Left ventricle myocardium inferior (tissue), 1 donor: ENCODE data around the gene IL32. TPM values are rescaled to one million over a fixed set of nuclear protein-coding genes. Genes with fewer than 3 reads are reported as not detected.
A peak's percentile ranks its signal among the peaks of the same experiment; 100 is the strongest.

Experiments used
- DNase-seq: peaks from one replicate; pipeline ENCODE4 v3.0.0-alpha.2; 2020
- H3K27ac ChIP-seq: fragments of 200-600 bp; replicated peaks from 2 replicates; pipeline ENCODE4 v1.8.0; 2021
- H3K27me3 ChIP-seq: fragments of 200-600 bp; 2 replicates; pipeline ENCODE4 v1.8.0; 2021; ENCODE audit warnings: low read depth
- H3K36me3 ChIP-seq: fragments of 200-600 bp; 2 replicates; pipeline ENCODE4 v1.8.0; 2021
- H3K4me1 ChIP-seq: fragments of 200-600 bp; 2 replicates; pipeline ENCODE4 v1.8.0; 2021
- H3K4me3 ChIP-seq: fragments of 200-600 bp; 2 replicates; pipeline ENCODE4 v1.8.0; 2021; ENCODE audit warnings: mild to moderate bottlenecking, moderate library complexity
- H3K9me3 ChIP-seq: fragments of 200-600 bp; replicated peaks from 2 replicates; pipeline ENCODE4 v1.8.0; 2021
- intact Hi-C: fragments of 100-400 bp; cut with micrococcal nuclease; formaldehyde crosslinking; loops from one replicate; pipeline ENCODE4 v1.11.0; 2022
- total RNA-seq: library from RNA; stranded (reverse); fragmentation: NEBNext Ultra II Directional; extraction: Animal tissue kit (Norgen Biotek cat#: 25700); gene quantifications from one replicate; pipeline ENCODE4 v1.2.1, GENCODE V29; 2021
- TF ChIP-seq, protein P1 (sequence below): fragments of 200-600 bp; IDR thresholded peaks from 2 replicates; pipeline ENCODE4 v1.8.0; 2021; ENCODE audit warnings: antibody characterized with exemption, mild to moderate bottlenecking, borderline replicate concordance
- donor health status: DM: no; HTN: yes; CAD: no; lungs with severe emphysema.

The IL32 gene
- total RNA-seq, 1 donor from 2014 or later = 36.3 TPM

- intact Hi-C loops = no loop called here
- no peak for DNase-seq
These were observed 33.3 kb downstream of the IL32 start, which contains the start of gene ZSCAN10 for GRCh38 chr16:3098459-3099394. ZSCAN10 (minus strand) TSS chr16:3099294; CDS start chr16:3092937, 6,357 bp downstream.

GRCh38 chr16:3099395-3099731, 33.9 kb downstream of the IL32 start:
- no peak overlapping the region for H3K4me3 ChIP-seq
- peaks cover 31% of the 10 kb centered on the region for H3K4me1 ChIP-seq
- intact Hi-C loops = no loop called here
- DNase-seq = no peak
- peaks cover 11% of the 10 kb centered on the region for H3K27me3 ChIP-seq
- H3K9me3 ChIP-seq = no peaks in the 10 kb centered on the region
- no peaks in the 10 kb centered on the region for H3K36me3 ChIP-seq
- peak overlapping the region; percentile 56 for H3K27ac ChIP-seq
- TF ChIP-seq, protein P1, sequence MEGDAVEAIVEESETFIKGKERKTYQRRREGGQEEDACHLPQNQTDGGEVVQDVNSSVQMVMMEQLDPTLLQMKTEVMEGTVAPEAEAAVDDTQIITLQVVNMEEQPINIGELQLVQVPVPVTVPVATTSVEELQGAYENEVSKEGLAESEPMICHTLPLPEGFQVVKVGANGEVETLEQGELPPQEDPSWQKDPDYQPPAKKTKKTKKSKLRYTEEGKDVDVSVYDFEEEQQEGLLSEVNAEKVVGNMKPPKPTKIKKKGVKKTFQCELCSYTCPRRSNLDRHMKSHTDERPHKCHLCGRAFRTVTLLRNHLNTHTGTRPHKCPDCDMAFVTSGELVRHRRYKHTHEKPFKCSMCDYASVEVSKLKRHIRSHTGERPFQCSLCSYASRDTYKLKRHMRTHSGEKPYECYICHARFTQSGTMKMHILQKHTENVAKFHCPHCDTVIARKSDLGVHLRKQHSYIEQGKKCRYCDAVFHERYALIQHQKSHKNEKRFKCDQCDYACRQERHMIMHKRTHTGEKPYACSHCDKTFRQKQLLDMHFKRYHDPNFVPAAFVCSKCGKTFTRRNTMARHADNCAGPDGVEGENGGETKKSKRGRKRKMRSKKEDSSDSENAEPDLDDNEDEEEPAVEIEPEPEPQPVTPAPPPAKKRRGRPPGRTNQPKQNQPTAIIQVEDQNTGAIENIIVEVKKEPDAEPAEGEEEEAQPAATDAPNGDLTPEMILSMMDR = no peak

More at GRCh38 chr16:3098459-3099394, 33.3 kb downstream of the IL32 start, which contains the start of gene ZSCAN10:
- peak within 1 kb of the TSS; percentile 51 for H3K4me3 ChIP-seq
- peaks cover 31% of the 10 kb centered on the region for H3K4me1 ChIP-seq
- no peaks in the 10 kb centered on the region for H3K9me3 ChIP-seq
- H3K27me3 ChIP-seq = peaks cover 14% of the 10 kb centered on the region
- no peaks in the 10 kb centered on the region for H3K36me3 ChIP-seq
- peak within 1 kb of the TSS; percentile 56 for H3K27ac ChIP-seq
- TF ChIP-seq, protein P1 = no peak

DNA sequence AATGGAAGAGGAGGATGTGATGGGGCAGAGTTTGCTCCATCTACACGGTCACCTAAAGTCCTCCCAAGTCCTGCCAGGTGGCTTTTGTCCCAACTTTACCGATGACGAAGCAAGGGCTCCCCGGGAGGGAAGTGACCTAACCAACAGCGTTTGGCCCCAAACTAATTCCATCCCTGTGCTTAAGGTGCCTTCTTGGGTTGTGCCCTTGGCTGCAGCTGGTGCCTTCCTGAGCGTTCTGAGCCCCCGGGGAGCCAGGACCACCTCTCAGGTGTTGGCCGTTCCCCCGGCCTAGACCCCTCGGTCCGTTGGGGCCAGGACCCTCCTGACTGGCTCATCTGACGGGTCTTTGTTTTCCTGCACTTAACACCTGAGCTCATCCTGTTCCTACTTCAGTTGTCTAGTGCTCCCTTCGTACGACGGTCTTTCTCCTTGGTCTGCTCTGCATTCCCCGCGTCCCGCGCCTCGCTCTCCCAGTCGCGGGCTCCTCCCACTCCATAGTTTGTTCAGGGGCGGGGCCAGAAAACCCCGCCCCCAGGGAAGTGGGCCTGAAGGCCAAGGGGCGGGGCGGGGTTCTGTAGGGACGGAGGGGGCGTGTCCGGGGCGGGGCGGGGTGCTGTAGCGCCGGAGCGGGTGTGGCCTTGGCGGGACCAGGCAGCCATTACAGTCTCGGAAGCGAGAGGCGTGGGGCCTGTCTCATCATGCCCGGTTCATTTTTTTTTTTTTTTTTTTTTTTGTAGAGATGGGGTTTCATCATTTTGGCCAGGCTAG, 34.5 kb downstream of the IL32 start:
- Histone ChIP-seq H3K4me1 (peaks cover 31% of the 10 kb centered on the region), H3K36me3 (no peaks in the 10 kb centered on the region), H3K27ac (peak overlapping the region; percentile 92), H3K4me3 (peak overlapping the region; percentile 51), H3K9me3 (no peaks in the 10 kb centered on the region), H3K27me3 (peaks cover 11% of the 10 kb centered on the region)
- TF ChIP-seq, protein P1 = no peak
- DNase-seq = peak; percentile 94
- intact Hi-C loops = no loop called here

DNA sequence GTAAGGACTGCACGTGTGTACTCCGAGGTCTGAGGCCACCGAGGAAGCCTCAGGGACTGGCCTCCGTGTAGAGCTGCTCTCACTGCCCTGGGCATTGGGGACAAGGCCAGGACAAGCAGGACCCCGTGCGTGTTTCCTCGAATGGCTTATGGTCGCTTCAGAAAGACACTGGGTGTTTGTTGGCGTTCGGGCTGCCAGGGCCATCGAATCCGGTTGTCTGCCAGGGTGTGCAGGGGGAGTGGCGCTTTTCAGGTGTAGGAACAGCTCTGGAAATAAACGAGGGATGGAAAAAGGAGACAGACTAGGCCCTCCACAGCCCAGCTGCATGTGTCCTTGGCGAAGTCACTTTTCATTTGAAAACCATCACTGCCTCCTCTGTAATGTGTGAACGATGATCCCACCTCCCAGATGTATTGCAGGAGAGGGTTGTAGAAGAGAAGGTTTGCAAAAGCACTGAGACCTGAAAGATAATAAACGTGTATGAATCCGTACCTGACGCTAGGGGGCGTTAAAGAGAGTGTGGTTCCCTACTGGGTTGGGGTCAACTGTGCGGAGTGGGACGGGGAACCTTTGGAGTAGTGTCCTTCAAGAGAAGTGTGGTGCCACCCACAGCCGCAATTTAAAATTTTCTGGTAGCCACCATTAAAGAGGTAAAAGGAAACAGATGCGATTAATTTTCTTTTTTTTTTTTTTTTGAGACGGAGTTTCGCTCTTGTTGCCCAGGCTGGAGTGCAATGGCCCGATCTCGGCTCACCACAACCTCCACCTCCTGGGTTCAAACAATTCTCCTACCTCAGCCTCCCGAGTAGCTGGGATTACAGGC, 35.8 kb downstream of the IL32 start:
- no peaks in the 10 kb centered on the region for H3K36me3 ChIP-seq
- H3K27me3 ChIP-seq = peaks cover 11% of the 10 kb centered on the region
- no peak for DNase-seq
- H3K27ac ChIP-seq = peak overlapping the region; percentile 92
- no peaks in the 10 kb centered on the region for H3K9me3 ChIP-seq
- peaks cover 38% of the 10 kb centered on the region for H3K4me1 ChIP-seq
- intact Hi-C loops = no loop called here
- TF ChIP-seq, protein P1 = peak; percentile 52
- H3K4me3 ChIP-seq = peak overlapping the region; percentile 37
